Suppressor macrophage treated with lipopolysaccharide for 1 hour (primary cell): ENCODE measurements around the gene ZNF586.
"Not testable (repeated sequence)": the region's sequence is repeated elsewhere in the genome, so short reads cannot be mapped to it uniquely, and the experiment has no call there.

ENCODE experiments used
- DNase-seq, 3 donors: peaks; one replicate each; pipeline ENCODE4 v3.0.0-alpha.2; 2020 to 2022

Gene ZNF586

DNA sequence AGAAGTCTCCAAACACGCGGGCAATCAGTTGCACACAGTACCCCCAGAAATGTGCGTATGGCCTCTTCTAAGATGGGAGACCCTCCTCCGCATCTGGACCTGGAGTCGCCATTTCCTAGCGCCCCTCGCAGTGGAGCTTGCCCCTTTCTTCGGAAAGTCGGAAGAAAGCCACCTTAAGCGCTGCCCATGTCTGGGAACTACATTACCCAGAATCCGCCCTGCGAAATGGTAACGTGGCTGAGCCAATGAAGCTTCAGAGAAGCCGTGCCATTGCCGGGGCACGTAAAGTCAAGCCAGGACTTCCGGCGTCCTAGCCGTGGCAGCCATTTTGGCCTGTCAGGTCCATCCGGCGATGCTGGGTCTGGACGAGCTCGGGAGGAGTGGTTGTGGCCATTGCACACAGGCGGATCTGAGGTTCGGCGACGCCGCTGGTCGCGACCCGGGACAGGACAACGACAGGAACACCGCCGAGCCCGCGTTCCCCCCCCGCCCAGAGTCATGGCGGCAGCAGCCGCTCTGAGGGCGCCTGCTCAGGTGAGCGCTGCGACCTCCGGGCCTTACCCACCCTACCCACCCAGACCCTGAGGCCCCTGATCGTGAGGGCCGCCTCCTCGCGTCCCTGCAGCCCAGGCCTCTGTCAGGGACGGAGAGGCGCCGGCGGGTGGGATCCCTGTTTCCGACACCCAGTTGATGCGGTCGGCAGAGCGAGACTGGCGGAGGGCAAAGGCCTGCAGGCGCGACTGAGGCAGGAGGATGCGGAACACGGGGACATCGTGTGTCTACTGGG is at the start of gene ZNF586:
TSS of gene ZNF586 (plus strand) at position 332 of the 787 bp plus-strand sequence. CDS start at position 499, 167 bp downstream.
- DNase-seq, result peak; percentile 95 to 96 (median 96)

DNA sequence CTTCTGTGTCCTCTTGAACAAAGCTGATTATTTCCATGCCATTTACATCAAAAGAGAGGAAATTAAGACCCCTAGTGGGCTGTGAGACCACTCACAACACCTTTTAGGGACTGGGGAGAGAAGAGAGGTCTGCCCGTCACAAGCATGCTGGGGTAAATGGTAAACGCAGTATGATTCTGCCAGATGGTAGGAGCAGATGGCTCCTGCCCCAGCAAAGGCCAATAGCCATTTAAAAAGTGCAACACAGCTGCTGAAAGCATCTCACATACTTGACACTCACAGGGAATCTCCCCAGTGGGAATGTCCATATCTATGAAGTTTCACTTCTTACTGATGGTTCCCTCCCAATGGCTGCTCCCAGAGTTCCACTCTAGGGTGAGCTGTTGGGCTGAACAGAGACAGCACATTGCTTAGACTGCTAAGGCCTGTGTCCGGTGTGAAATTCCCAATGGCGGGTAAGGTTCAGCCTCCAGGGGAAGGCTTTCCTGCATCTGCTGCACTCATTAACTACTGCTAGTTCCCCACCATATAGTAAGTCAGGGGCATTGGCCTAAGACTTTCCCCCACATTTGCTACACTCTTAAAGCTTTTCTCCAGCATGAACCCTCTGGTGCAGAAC is 49.5 kb upstream of the ZNF586 start:
- no peak for DNase-seq

DNA sequence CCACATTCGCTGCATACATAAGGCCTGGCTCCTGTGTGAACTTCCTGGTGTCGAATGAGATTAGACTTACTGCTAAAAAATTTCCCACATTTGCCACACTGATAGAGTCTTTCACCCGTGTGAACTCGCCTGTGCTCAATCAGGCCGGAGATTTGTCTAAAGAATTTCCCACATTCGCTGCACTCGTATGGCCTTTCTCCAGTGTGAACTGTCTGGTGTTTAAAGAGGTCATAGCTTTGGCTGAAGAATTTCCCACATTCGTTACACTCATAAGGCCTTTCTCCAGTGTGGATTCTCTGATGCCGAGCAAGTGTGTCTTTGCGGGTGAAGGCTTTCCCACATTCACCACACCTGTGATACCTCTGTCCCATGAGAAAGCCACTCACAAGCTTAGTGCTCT is 48.6 kb upstream of the ZNF586 start:
- DNase-seq, result no peak

DNA sequence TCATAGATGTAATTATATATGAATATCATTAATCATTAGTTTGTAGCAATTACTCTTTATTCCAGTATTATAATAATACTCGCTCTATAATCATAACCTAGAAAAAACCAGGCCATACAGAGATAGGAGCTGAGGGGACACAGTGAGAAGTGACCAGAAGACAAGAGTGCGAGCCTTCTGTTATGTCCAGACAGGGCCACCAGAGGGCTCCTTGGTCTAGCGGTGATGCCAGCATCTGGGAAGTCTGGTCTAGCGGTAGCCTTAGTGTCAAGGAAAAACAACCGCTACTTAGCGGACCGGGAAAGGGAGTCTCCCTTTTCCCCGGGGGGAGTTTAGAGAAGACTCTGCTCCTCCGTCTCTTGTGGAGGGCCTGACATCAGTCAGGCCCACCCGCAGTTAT is 31.2 kb upstream of the ZNF586 start:
- DNase-seq, result peak; percentile 47 to 55 (median 53)

DNA sequence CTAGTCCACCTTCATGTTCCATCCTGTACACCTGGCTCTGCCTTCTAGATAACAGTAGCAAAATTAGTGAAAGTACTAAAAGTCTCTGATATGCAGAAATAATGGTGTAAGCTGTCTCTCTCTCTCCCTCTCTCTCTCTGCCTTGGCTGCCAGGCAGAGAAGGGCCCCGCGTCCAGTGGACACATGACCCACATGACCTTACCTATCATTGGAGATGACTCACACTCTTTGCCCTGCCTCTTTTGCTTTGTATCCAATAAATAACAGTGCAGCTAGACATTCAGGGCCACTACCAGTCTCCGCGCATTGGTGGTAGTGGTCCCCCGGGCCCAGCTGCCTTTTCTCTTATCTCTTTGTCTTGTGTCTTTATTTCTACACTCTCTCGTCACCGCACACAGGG is 30.7 kb upstream of the ZNF586 start:
- not testable (repeated sequence) for DNase-seq

DNA sequence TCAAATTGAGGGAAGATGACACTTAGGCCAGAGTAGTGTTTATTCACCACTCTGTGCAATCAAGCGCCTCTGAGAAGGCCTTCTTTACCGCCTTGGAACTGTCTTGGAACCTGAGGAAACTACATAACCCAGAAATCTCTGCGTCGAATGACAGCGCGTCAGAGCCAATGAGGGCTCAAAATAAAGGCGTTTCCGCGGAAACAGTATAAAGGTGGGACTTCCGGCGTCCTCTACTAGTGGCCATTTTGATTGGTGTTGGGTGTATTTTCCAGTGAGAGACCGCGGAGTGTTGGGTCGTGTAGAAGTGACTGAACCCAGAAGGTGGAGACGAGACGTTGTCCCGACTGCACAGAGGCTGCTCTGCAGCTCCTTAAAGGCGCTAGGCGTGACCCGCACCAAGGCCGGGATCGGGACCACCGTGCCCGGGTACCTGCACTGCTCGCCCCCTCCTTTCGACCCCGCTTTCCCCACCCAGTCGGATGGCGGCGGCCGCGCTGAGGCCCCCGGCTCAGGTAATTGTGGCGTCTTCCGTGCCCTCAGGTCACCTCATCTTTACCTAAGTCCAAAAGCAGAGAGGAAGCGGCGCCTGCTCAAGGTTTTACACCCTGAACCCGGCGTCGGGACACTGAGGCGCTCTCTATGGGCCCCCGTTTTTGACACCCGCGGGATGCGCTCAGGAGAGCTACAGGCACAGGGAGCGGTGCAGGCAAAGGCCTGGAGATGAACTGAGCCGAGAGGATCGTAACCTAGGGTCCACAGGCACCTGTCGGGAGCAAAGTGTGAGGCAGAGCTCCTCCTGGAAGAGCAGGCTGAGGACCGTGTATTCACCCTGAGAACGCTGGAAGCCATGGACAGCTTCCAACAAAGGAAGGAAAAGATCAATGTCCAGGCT is 22.6 kb upstream of the ZNF586 start, which contains the start of gene ZNF776:
TSS of gene ZNF776 (plus strand) at position 236 of the 892 bp plus-strand sequence. CDS start at position 480, 244 bp downstream.
- DNase-seq, result peak; percentile 91 to 96 (median 95)

DNA sequence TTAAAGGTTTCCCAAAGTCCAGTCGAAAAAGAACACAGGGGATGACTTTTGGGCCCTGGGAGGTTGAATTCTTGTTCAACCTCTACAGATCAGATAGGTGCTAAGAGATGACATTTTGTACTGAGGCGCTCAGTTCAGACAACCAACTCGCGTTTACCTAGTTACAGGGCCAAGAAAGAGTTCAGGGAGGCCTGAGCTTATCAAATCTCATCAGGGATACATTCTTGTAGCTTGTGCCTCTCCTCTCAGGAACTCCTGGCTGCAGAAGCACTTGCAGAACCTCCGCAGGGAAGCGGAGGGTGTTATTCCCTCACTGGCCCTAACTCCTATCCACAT is 22.0 kb upstream of the ZNF586 start:
- no peak for DNase-seq

DNA sequence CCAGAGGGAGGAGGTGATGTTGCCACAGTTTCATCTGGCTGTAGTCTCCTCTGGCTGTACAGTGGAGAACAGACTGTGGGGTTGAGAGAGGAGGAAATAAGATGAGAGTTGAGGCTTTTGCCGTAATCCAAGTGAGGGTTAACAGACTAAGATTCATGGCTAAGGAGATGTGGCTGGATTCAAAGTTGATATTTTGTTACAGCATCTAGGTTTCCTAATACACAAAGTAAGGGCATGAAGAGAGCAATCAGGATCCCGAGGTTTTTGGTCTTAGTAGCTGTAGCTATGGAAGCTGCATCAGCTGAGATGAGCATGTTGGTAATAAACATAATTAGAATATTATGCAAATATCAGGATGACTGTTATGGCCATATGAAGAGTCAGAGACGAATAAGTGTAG is 21.4 kb upstream of the ZNF586 start:
- DNase-seq, result no peak

DNA sequence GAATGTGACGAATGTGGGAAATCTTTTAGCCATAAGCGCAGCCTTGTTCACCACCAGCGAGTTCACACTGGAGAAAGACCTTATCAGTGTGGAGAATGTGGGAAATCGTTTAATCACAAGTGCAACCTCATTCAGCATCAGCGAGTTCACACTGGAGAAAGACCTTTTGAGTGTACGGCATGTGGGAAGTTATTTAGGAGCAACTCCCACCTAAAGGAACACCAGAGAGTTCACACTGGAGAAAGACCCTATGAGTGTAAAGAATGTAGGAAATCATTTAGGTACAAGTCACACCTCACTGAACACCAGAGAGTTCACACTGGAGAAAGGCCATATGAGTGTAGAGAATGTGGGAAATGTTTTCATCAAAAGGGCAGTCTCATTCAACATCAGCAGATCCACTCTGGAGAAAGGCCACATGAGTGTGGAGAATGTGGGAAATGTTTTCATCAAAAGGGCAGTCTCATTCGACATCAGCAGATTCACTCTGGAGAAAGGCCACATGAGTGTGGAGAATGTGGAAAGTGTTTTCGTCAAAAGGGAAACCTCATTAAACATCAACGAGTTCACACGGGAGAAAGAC is 15.3 kb upstream of the ZNF586 start:
- no peak for DNase-seq

DNA sequence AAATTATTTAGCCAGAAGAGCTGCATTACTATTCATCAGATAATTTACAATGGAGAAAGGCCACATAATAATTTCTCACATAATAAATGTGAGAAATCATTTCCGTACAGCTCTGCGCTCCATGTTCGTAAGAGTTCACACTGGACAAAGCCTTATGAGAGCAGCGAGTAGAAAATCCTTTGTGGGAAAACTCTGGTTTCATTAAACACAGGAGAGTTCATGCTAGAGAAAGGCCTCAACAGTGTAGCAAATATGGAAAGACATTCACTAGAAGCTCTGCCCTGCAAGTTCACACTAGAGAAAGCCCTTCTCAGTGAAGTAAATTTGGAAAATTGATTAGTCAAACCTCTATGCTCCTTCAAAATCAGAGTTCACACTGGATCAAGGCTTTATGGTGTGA is 14.4 kb upstream of the ZNF586 start:
- no peak for DNase-seq

DNA sequence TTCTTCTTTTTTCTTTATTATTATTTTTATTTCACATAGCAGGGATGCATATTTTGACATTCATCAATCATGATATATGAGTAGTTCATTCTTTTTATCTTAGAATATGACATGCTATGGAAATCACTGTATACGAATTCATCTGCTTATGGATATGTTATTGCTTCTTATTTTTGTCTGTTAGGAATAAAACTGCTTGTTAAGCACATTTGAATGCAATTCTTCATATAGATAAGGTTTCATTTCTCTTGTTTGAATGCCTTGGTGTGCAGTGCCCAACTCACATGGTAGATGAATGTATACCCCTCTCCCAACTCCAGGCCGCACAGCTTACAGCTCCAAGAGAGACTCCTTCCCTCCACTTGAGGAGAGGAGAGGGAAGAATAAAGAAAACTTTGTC is 11.5 kb upstream of the ZNF586 start:
- DNase-seq, result no peak

DNA sequence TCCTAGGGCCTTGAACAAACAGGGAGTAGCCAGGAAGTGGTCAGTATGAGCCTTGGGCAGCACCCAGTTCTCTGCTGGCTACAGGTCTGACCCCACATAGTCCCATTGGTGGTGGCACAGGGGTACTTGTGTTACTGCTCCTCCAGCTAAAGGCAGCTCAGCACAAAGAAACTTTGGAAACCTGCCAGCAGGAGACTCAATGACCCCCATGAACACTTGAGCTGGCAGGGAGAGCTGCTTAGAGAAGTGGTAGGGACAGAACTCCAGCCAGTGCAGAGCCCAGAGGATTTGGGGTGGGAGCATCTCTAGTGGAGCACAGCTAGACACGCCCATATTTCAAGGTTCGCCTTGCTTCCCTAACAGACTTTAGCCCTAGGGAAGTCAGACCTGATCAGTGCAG is 10.4 kb upstream of the ZNF586 start:
- no peak for DNase-seq

DNA sequence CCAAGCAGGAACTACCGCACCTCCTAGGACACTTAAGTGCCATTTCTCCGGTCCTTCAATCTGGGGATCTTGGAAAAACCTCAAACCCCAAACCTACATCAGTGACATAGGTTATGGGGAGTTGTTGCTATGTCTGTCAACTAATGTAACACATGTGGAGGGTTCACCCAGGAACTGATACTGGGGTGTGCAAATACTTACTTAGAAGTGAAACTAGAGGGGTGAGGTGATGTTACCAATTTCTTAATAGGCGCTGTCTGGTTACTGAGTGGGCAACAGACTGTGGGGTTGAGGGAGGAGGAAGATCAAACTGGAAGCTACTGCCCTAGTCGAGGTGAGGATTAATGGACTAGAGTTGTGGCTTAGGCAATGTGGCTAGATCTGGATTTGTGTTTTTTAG is 1.9 kb downstream of the ZNF586 start:
- peak; percentile 17 to 33 (median 24) for DNase-seq

DNA sequence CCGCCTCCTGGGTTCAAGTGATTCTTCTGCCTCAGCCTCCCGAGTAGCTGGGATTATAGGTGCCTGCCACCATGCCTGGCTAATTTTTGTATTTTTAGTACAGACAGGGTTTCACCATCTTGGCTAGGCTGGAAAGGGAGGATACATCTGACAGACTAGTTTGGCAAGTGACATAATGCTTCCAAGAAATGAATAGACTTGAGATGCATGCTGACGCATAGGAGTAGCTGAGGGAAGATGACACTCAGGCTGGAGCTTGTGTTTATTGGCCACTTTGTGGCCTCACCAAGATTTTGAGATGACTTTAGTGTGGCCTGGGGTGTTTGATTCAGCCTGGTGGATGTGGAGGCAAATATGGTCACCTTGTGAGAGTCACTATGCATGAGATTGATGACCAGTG is 4.0 kb downstream of the ZNF586 start:
- peak in 1 of 3 donors; percentile 33 for DNase-seq

DNA sequence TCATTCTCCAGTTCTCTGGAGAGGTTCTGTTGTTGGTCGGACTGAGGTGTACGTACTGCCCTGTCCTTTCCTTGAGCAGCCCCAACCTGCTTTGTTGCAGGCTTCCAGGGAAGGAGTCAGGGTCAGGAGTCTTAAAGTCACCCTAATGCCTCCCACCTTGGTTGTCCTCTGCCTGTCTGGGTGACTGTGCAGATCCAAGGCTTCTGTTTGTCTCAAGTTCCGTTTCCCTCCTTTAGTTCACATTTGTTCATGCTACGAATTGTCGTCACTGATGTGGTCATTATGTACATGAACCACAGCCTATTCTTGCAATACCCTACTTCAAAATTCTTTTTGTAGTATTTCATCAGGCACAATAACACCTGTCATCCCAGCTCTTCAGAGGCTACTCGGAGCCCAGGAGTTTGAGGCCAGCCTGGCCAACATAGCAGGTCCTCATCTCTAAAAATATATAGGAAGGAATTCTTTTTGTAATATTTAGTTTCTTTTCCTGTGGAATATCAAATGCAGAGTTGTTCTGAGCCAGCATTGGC is 7.4 kb downstream of the ZNF586 start:
- DNase-seq, result no peak

DNA sequence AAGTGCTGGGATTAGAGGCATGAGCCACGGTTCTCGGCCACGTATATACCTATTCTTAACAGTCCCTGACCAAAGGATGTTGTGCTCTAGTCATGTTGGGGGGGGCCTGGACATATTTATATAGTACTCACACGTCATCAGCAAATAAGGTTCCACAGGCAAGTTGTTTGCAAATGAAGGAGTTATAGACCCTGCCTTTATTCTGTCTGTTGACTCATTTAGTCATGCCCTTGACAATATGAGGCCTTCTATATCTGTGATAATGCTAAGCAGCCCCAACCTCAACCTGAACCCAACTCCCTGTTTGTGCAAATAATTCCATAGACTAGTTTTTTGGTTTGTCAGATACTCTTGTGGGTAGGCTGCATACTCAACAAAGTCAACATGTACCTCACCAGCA is 8.9 kb downstream of the ZNF586 start:
- no peak for DNase-seq

DNA sequence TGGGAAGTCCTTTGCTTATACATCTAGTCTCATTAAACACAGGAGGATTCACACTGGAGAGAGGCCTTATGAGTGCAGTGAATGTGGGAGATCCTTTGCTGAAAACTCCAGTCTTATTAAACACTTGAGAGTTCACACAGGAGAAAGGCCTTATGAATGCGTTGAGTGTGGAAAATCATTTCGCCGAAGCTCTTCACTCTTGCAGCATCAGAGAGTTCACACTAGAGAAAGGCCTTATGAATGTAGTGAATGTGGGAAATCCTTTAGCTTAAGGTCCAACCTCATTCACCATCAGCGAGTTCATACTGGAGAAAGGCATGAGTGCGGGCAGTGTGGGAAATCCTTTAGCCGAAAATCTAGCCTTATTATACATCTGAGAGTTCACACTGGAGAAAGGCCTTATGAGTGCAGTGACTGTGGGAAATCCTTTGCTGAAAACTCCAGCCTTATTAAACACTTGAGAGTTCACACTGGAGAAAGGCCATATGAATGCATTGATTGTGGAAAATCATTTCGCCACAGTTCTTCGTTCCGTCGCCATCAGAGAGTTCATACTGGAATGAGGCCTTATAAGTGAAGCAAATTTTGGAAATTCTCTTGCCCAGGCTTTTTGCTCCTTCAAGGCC is 9.9 kb downstream of the ZNF586 start:
- DNase-seq, result no peak

DNA sequence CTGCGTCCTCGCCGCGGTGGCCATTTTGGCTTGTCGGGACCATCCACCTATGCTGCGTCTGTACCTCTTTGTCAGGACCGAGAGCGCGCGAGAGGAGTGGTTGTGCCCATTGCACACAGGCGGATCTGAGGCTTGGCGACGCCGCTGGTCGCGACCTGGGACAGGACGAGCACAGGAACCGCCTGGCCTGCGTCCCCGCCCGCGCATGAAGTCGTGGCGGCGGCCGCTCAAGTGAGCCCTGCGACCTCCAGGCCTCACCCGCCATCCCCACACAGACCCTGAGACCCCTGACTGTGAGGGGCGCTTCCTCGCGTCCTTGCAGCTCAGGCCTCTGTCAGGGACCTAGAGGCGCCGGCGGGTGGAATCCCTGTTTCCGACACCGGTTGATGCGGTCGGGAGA is 16.8 kb downstream of the ZNF586 start:
- DNase-seq, result no peak

DNA sequence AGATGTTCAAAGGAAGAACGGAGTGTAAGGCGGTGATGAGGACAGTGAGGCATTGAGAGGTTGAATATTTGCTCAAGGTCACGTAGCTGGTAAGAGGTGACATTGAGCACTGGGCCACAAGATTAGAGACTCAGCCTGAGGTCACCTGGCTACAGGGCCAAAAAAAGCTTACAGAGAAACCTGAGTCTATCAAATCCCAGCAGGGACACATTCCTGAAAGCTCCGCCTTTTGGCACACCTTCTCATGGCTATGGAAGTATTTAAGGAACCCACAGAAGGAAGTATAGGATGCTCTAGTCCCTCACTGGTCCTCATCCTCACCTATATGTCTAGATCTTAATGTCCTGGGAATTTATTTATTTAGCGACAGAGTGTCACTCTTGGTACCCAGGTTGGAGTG is 17.4 kb downstream of the ZNF586 start:
- no peak for DNase-seq

DNA sequence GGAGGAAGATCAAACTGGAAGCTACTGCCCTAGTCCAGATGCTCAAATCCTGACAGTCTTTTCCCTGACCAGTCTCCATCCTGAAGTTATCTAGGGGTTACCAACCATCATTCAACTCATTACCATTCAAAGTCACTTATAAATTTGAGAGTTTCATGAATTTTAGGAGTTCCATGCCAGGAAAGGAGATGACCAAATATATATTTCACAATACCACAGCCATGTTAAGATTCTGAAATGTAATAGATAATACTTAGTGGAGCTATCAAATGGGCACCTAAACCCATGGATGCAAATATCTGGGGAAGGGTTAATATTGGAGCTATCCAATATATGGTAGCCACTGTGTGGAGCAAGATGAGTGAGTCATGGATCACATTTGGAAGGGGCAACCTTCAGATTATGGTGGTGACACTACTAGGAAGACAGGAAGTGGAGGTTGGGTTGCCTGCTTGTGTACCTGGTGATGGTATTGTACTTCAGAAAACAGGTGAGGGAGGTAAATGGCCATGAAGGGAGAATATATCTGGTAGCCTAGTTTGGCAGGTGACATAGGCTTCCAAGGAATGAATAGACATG is 18.7 kb downstream of the ZNF586 start:
- no peak for DNase-seq

DNA sequence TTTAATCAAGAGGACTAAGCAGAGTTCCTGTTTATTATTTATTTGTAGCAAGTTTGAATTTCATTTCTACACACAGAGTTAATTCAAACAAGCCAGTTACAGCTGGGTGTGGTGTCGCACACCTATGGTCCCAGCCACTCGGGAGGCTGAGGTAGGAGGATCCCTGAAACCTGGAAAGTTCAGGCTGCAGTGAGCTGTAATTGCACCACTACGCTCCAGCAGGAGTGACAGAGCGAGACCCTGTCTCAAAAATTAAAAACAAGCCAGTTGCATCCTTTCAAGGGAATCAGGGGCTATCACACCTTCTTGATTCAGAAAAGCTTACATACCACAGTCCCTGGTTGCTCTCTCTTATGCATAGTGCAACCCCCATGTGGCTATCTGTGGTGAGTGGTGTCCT is 19.8 kb downstream of the ZNF586 start:
- no peak for DNase-seq

DNA sequence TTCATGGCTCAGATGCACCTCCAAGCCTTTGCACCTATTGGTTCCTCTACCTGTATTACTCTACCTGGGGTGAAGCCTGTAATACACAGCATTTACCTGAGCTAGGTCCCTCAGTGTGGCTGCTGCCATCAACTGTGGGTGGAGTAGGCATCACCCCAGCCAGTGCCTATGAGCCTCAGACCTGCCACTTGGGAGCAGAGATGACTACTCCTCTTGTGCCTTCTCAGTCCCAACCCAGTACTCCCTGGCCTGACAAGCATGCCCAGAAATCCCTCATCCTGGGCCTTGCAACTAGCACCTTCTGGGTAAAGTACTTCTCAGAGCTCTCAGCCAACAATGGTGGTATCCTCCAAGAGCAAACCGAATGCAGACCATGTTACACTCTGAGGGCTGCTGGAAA is 27.1 kb downstream of the ZNF586 start:
- DNase-seq, result peak in 1 of 3 donors; percentile 13
